ENCODE results near the gene ZNF276. TPM values are rescaled to one million over a fixed set of nuclear protein-coding genes. Genes with fewer than 3 reads are reported as not detected.

Gene ZNF276
- total RNA-seq, 8 experiments from 2014 or later, result 10.5 to 61.0 (median 16.0) TPM

DNA sequence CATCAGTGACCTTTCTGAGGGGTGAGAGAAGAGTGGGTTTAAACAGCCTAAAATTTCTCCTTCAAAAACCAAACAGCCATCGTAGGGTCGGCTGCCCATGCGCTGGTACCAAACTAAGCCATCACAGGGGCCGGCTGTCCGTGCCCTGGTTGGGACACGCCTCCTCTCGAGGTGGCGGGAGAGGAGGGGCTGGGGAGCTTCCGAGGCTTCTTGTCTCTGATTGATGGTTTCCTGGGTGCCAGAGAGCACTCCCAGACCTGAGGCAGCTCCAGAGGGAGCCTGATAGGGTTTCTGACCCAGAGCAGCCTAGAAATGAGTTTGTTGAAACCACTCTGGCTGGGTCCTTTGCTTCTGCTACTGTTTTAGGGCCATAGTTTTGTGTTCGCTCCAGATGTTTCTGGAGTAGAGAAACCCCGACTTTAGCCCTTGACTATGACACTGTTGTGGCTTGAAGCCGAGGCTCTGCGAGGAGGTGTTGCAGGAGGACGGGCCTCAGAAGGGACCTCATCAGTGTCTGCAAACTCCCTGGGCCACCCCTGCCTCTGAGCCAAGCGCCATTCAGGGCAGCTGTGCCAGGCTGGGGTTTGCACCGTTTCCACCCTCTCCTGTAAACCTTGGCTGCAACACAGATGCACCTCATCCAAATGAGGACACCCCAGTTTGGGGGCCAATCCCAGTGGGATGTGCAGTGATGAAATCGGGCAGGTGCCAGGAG is 6.2 kb downstream of the ZNF276 start:
- peak overlapping the region in 1 of 2 donors; percentile 40 for H3K27ac ChIP-seq
- 70 to 100% (median 92%) methylated on average over 1 to 7 of the region's 17 CpGs; no CpG with 5 or more reads in 3 of the 10 experiments for WGBS, 10 experiments
- peak in 4 of 8 experiments; percentile 48 to 71 (median 60) for ATAC-seq (replicated peaks in 6 of 8)
- no peak overlapping the region for H3K4me3 ChIP-seq
- in situ Hi-C loops (cut with MboI; ENCODE audit: low pct_unique_long_range_greater_than_20kb in 2 of 9, low sequenced_read_pairs in 9 of 9, unreplicated experiment in 9 of 9), result no loop called here
- H3K4me1 ChIP-seq (replicated peaks in 1 of 2), result peaks cover 20 to 47% of the 10 kb centered on the region in 2 donors

DNA sequence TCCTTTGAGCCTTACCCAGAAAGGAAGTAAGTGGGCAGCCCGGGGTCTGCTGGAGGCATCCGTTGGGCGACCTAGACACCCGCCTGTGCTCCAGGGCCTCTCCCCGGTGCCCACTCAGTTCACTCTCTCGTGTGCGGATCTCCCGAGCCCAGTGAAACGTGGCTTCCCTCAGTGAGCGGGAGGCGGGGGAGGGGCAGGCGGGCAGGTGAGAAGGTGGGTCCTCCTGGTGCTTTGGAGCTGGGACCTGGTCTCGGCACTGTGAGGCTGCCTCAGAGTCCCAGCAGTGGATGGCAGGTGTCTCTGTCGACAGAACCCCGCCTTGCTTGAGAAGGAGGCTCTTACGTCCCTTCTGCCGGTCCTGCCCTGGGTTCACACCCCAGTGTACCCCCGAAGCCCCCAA is 8.0 kb downstream of the ZNF276 start:
- in situ Hi-C loops (cut with MboI; ENCODE audit: low pct_unique_long_range_greater_than_20kb in 2 of 9, low sequenced_read_pairs in 9 of 9, unreplicated experiment in 9 of 9), result no loop called here
- no peak for ATAC-seq (replicated peaks in 6 of 8)
- WGBS, 10 experiments, result 80 to 94% (median 82%) methylated on average over 1 to 3 of the region's 18 CpGs; no CpG with 5 or more reads in 7 of the 10 experiments
- Histone ChIP-seq H3K4me1 (replicated peaks in 1 of 2) (peaks cover 15 to 31% of the 10 kb centered on the region in 2 donors), H3K4me3 (no peak overlapping the region), H3K27ac (peak overlapping the region in 1 of 2 donors; percentile 97)

DNA sequence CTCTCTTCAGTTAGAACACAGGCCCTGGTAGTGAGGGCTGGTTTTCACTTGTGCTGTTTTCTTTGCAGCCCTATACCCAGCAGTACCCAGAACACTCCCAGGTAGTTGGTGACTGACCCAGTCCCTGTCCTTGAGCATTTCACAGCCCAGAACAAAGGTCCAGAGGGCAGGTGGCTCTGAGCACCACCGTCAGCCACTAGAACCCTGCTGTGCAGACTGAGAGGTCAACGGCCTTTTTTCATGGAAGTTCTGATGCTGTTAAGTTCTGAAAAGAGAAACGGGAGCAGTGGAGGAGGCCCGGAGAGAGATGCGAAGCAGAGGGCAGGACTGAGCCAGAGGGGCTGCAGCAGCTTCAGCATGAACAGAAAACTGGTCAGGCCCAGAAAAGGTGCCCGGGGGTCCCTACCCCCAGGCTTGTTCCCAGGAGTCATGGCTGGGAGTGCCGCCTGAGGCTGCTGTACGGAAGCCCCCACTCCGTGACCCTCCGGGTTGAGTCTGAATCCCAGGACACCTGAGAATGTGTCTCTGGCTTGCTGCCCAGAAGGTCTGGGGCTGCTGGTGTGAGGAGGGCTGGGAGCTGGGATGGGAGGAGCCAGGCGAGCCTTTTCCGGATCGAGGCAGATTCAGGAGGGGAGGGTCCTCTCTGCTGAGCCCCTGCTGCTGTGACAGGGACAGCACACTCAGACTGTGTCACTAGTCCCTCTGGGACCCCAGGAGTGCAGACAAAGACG is 8.7 kb downstream of the ZNF276 start:
- Histone ChIP-seq H3K27ac (peak overlapping the region; percentile 89 to 97), H3K4me1 (replicated peaks in 1 of 2) (peaks cover 15 to 30% of the 10 kb centered on the region in 2 donors), H3K4me3 (no peak overlapping the region)
- WGBS, 10 experiments, result 52 to 86% (median 63%) methylated on average over 1 to 8 of the region's 14 CpGs; no CpG with 5 or more reads in 1 of the 10 experiments
- in situ Hi-C loops (cut with MboI; ENCODE audit: low pct_unique_long_range_greater_than_20kb in 2 of 9, low sequenced_read_pairs in 9 of 9, unreplicated experiment in 9 of 9), result no loop called here
- ATAC-seq (replicated peaks in 6 of 8), result peak in 5 of 8 experiments; percentile 78 to 94 (median 85)

DNA sequence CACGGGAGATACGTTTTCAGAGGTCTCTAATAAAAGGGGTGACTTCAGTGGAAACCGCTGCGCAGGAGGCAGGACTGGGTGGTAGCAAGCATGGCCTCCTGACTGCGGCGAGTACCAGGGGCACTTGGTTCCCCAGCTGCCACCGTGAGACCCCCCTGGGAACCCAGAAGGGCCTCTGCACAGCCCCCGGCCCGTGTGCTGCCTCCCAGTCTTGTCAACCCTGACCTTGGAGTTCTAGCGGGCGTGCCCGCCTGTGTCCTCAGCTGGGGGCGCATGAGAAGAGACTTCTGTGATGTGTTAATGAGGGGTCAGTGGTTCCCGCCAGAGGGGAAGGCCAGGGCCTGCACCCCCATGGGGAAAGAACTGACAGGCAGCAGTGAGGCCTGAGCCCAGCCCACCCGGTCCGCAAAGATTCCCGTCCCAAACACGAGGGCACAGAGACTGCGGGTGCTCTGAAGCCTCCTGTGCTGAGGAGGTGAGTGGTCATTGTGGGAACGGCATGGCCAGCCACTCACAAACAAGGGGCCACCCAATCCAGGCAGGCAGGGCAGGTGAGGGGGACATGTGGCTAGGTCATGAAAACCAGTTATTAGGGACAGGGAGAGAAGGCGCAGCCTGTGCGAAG is 9.4 kb downstream of the ZNF276 start:
- Histone ChIP-seq H3K4me1 (replicated peaks in 1 of 2) (peaks cover 15 to 30% of the 10 kb centered on the region in 2 donors), H3K4me3 (no peak overlapping the region), H3K27ac (peak overlapping the region; percentile 89 to 97)
- ATAC-seq (replicated peaks in 6 of 8), result peak in 4 of 8 experiments; percentile 5 to 33 (median 24)
- in situ Hi-C loops (cut with MboI; ENCODE audit: low pct_unique_long_range_greater_than_20kb in 2 of 9, low sequenced_read_pairs in 9 of 9, unreplicated experiment in 9 of 9), result no loop called here
- WGBS, 10 experiments, result 60 to 91% (median 78%) methylated on average over 1 to 4 of the region's 22 CpGs; no CpG with 5 or more reads in 6 of the 10 experiments

DNA sequence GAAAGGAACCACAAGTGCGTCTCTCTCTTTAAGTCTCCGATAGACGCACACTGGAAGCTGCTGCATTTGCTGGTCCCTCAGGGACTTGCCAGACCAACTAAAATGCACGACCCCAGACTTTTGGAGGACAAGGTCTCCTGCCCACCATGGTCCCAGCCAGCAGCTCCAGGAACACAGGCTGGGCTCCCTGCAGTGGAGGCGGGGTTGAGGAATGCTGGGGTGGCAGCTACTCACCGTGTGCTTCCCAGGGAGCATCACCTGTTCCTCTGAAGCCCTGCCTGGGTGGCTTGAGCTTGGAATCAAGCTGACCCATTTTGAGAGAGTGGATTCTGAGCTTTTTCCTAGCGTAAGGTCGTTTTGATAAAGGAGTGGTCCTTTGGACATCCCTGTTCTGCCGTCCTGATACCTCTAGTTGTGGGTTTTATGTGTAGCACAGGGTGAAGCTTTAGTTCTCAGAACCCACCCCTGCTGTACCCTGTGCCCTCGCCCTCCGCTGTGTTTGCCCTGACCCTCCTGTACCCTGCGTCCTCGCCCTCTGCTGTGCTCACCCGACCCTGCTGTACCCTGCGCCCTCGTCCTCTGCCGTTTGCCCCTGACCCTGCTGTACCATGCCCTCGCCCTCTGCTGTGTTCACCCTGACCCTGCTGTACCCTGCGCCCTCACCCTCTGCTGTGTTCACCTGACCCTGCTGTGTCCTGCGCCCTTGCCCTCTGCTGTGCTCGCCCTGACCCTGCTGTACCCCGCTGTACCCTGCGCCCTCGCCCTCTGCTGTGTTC is 11.0 kb downstream of the ZNF276 start:
- Histone ChIP-seq H3K4me3 (no peak overlapping the region), H3K4me1 (replicated peaks in 1 of 2) (peaks cover 15 to 26% of the 10 kb centered on the region in 2 donors), H3K27ac (no peak overlapping the region)
- WGBS, 10 experiments, result 40 to 100% (median 93%) methylated on average over 1 to 5 of the region's 24 CpGs; no CpG with 5 or more reads in 3 of the 10 experiments
- in situ Hi-C loops (cut with MboI; ENCODE audit: low pct_unique_long_range_greater_than_20kb in 2 of 9, low sequenced_read_pairs in 9 of 9, unreplicated experiment in 9 of 9), result no loop called here
- ATAC-seq (replicated peaks in 6 of 8), result no peak

DNA sequence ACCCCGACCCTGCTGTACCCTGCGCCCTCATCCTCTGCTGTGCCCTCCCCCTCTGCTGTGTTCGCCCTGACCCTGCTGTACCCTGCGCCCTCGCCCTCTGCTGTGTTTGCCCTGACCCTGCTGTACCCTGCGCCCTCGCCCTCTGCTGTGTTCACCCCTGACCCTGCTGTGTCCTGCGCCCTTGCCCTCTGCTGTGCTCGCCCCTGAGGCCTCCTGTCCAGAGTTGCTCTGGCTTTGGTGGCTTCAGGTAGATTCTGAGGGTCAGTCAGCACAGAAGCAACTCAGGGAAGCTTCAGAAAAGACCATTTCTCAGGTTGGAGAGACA is 11.5 kb downstream of the ZNF276 start:
- no peak overlapping the region for H3K27ac ChIP-seq
- in situ Hi-C loops (cut with MboI; ENCODE audit: low pct_unique_long_range_greater_than_20kb in 2 of 9, low sequenced_read_pairs in 9 of 9, unreplicated experiment in 9 of 9), result no loop called here
- peaks cover 15 to 20% of the 10 kb centered on the region in 2 donors for H3K4me1 ChIP-seq (replicated peaks in 1 of 2)
- 58 to 100% (median 94%) methylated on average over 1 to 4 of the region's 9 CpGs; no CpG with 5 or more reads in 5 of the 10 experiments for WGBS, 10 experiments
- no peak for ATAC-seq (replicated peaks in 6 of 8)
- H3K4me3 ChIP-seq, result no peak overlapping the region

DNA sequence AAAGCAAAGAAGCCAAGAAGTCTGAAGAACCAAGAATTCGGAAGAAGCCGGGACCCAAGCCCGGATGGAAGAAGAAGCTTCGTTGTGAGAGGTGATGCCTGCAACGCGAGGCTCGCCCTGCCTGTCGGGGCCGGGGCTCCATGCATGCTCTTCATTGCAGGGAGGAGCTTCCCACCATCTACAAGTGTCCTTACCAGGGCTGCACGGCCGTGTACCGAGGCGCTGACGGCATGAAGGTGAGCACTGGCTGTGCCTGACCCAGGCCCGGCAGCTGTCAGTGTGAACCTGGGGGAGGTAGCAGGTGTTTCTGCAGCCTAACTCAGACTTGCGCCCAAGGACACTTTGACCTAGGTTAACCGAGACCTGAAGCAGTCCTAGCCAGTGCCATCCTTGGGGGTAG is 12.0 kb downstream of the ZNF276 start:
- ATAC-seq (replicated peaks in 6 of 8), result no peak
- in situ Hi-C loops (cut with MboI; ENCODE audit: low pct_unique_long_range_greater_than_20kb in 2 of 9, low sequenced_read_pairs in 9 of 9, unreplicated experiment in 9 of 9), result no loop called here
- Histone ChIP-seq H3K27ac (no peak overlapping the region), H3K4me3 (no peak overlapping the region), H3K4me1 (replicated peaks in 1 of 2) (peaks cover 15 to 19% of the 10 kb centered on the region in 2 donors)
- 82 to 100% (median 96%) methylated on average over 2 to 11 of the region's 17 CpGs; no CpG with 5 or more reads in 3 of the 10 experiments for WGBS, 10 experiments

DNA sequence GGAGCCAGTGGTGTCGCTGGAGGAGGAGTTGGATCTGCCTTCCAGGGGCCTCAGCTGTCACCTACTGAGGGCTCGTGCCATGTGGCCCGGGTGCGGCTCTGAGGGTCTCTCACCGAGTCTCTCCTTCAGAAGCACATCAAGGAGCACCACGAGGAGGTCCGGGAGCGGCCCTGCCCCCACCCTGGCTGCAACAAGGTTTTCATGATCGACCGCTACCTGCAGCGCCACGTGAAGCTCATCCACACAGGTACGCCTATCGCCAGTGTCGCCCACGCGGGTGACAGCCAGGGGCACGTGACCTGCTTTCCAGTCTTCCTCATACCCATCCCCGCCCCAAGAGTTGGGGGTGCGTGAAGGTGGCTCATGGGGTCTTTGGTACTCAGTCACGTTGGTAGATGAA is 12.5 kb downstream of the ZNF276 start:
- Histone ChIP-seq H3K4me1 (replicated peaks in 1 of 2) (peaks cover 15 to 19% of the 10 kb centered on the region in 2 donors), H3K27ac (no peak overlapping the region), H3K4me3 (no peak overlapping the region)
- 0 to 100% (median 85%) methylated on average over 1 to 15 of the region's 21 CpGs; no CpG with 5 or more reads in 2 of the 10 experiments for WGBS, 10 experiments
- in situ Hi-C loops (cut with MboI; ENCODE audit: low pct_unique_long_range_greater_than_20kb in 2 of 9, low sequenced_read_pairs in 9 of 9, unreplicated experiment in 9 of 9), result no loop called here
- no peak for ATAC-seq (replicated peaks in 6 of 8)

DNA sequence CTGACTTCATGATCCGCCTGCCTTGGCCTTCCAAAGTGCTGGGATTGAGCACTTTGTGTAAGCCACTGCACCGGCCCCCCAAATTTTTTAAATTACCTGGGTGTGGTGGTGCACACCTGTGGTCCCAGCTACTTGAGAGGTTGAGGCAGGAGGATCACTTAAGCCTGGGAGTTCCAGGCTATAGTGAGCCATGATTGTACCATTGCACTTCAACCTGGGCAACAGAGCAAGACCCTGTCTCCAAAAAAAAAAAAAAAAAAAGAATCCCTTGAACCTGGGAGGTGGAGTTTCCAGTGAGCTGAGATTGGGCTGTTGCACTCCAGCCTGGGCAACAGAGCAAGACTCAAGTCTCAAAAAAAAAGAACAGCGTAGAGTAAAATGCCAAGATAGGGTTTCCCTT is 15.2 kb downstream of the ZNF276 start:
- Histone ChIP-seq H3K4me1 (replicated peaks in 1 of 2) (no peaks in the 10 kb centered on the region), H3K27ac (no peak overlapping the region), H3K4me3 (no peak overlapping the region)
- in situ Hi-C loops (cut with MboI; ENCODE audit: low pct_unique_long_range_greater_than_20kb in 2 of 9, low sequenced_read_pairs in 9 of 9, unreplicated experiment in 9 of 9), result no loop called here
- no peak for ATAC-seq (replicated peaks in 6 of 8)
- 71 to 100% (median 98%) methylated on average over 1 to 3 of the region's 3 CpGs; no CpG with 5 or more reads in 4 of the 10 experiments for WGBS, 10 experiments

DNA sequence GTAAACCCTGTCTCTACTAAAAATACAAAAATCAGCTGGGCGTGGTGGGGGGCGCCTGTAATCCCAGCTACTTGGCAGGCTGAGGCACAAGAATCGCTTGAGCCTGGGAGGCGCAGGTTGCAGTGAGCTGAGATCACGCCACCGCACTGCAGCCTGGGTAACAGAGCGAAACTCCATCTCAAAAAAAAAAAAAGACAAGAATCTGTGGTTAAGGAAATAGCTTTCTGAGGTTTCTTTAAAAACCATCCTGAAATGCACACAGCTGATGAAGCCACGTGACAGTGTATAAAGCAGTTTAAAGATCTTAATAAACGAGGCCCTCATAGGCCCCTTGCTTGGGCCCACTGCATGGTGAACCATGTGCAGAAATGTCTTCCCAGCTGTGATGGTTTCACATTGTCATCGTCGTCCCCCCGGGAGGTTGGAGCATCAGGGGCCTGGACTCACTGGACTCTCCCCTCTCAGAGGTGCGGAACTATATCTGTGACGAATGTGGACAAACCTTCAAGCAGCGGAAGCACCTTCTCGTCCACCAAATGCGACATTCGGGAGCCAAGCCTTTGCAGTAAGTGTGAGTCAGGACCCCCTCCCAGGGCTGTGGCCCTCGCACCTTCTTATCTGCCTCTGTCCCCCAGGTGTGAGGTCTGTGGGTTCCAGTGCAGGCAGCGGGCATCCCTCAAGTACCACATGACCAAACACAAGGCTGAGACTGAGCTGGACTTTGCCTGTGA is 16.2 kb downstream of the ZNF276 start:
- no peak for ATAC-seq (replicated peaks in 6 of 8)
- H3K4me3 ChIP-seq, result no peak overlapping the region
- WGBS, 10 experiments, result 87 to 100% (median 92%) methylated on average over 4 to 14 of the region's 20 CpGs; no CpG with 5 or more reads in 2 of the 10 experiments
- H3K4me1 ChIP-seq (replicated peaks in 1 of 2), result no peaks in the 10 kb centered on the region
- no peak overlapping the region for H3K27ac ChIP-seq
- in situ Hi-C loops (cut with MboI; ENCODE audit: low pct_unique_long_range_greater_than_20kb in 2 of 9, low sequenced_read_pairs in 9 of 9, unreplicated experiment in 9 of 9), result no loop called here

DNA sequence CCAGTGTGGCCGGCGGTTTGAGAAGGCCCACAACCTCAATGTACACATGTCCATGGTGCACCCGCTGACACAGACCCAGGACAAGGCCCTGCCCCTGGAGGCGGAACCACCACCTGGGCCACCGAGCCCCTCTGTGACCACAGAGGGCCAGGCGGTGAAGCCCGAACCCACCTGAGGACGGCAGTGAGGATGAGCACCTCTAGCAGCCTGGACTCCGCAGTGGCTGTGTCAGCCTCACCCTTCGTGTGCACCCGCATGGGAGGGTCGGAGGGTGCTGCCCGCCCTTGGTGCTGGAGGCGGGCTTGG is 16.7 kb downstream of the ZNF276 start:
- no peak overlapping the region for H3K4me3 ChIP-seq
- no peak overlapping the region for H3K27ac ChIP-seq
- no peaks in the 10 kb centered on the region for H3K4me1 ChIP-seq (replicated peaks in 1 of 2)
- 90 to 100% (median 96%) methylated on average over 2 to 10 of the region's 14 CpGs; no CpG with 5 or more reads in 6 of the 10 experiments for WGBS, 10 experiments
- peak in 4 of 8 experiments; percentile 13 to 28 (median 16) for ATAC-seq (replicated peaks in 6 of 8)
- in situ Hi-C loops (cut with MboI; ENCODE audit: low pct_unique_long_range_greater_than_20kb in 2 of 9, low sequenced_read_pairs in 9 of 9, unreplicated experiment in 9 of 9), result no loop called here
